Ishikawa (cell line): ENCODE measurements around the gene KBTBD8.

Source experiments
- CEBPB ChIP-seq: IDR thresholded peaks from 2 replicates; pipeline ENCODE4 v1.6.1; 2012
- CREB1 ChIP-seq: IDR thresholded peaks from 2 replicates; pipeline ENCODE4 v1.6.1; 2012; ENCODE audit warnings: low read depth
- EGR1 ChIP-seq: IDR thresholded peaks from 2 replicates; pipeline ENCODE4 v1.6.1; 2012
- EP300 ChIP-seq: IDR thresholded peaks from 2 replicates; pipeline ENCODE4 v1.6.1; 2012; ENCODE audit warnings: borderline replicate concordance
- FOXM1 ChIP-seq: IDR thresholded peaks from 2 replicates; pipeline ENCODE4 v1.6.1; 2012; ENCODE audit warnings: low read depth, borderline replicate concordance
- NFIC ChIP-seq: IDR thresholded peaks from 2 replicates; pipeline ENCODE4 v1.6.1; 2012
- RAD21 ChIP-seq: IDR thresholded peaks from 2 replicates; pipeline ENCODE4 v1.6.1; 2012; ENCODE audit warnings: low read depth
- REST ChIP-seq: IDR thresholded peaks from 2 replicates; pipeline ENCODE4 v1.6.1; 2012; ENCODE audit warnings: low read depth, mild to moderate bottlenecking
- TCF12 ChIP-seq: IDR thresholded peaks from 2 replicates; pipeline ENCODE4 v1.6.1; 2012; ENCODE audit warnings: low read depth
- TEAD4 ChIP-seq: IDR thresholded peaks from 2 replicates; pipeline ENCODE4 v1.6.1; 2012
- USF1 ChIP-seq: IDR thresholded peaks from 2 replicates; pipeline ENCODE4 v1.6.1; 2012
- YY1 ChIP-seq: IDR thresholded peaks from 2 replicates; pipeline ENCODE4 v1.6.1; 2012; ENCODE audit warnings: low read depth
- ZBTB7A ChIP-seq: IDR thresholded peaks from 2 replicates; pipeline ENCODE4 v1.6.1; 2012; ENCODE audit warnings: low read depth

Gene KBTBD8

GRCh38 chr3:67048715-67049074, 50.6 kb downstream of the KBTBD8 start:
- TF ChIP-seq CEBPB = no peak
- TF ChIP-seq TEAD4 = no peak
- no peak for TF ChIP-seq RAD21
- no peak for TF ChIP-seq FOXM1
- TF ChIP-seq CREB1 = no peak
- no peak for TF ChIP-seq EGR1

- TF ChIP-seq YY1 = no peak
- TF ChIP-seq USF1 = no peak
- TF ChIP-seq CREB1 = no peak
- no peak for TF ChIP-seq EP300
- TF ChIP-seq TCF12 = no peak
- TF ChIP-seq ZBTB7A = no peak
- TF ChIP-seq NFIC = no peak
- TF ChIP-seq EGR1 = no peak
- TF ChIP-seq REST = no peak
- TF ChIP-seq TEAD4 = no peak
- no peak for TF ChIP-seq FOXM1
These were observed 61.3 kb downstream of the KBTBD8 start for GRCh38 chr3:67059443-67059842.
